IMR-90 (cell line): Measurements from ENCODE around the gene STX8. TPM values are rescaled to one million over a fixed set of nuclear protein-coding genes. Genes with fewer than 3 reads are reported as not detected.
A peak's percentile ranks its signal among the peaks of the same experiment; 100 is the strongest.

ENCODE experiments used
- ATAC-seq: fragments of 200-7000 bp; cut with Tn5 transposase; 2 replicates; pipeline ENCODE4 v1.9.1; 2020; ENCODE audit warnings: low read depth, mild to moderate bottlenecking, moderate library complexity
- BruUV-seq: library from RNA; stranded (reverse); fragments of 400-500 nt; replicated peaks from 2 replicates; lab custom pipeline; 2021; lab: Mats Ljungman, UMichigan
- CTCF ChIA-PET: fragments of 300-600 bp; formaldehyde crosslinking; extraction: SDS; loops from one replicate; lab custom pipeline; 2021; ENCODE audit warnings: antibody characterized with exemption; lab: Yijun Ruan, JAX
- POLR2A ChIA-PET: fragments of 300-600 bp; sonication (Branson Sonifier 250); formaldehyde crosslinking; loops from one replicate; lab custom pipeline; 2022; ENCODE audit warnings: antibody characterized with exemption; ENCODE audit not compliant: unreplicated experiment; lab: Charles Lee
- DNase-seq: peaks from one replicate; pipeline ENCODE4 v3.0.0; 2013
- H2AFZ ChIP-seq: replicated peaks from 2 replicates; pipeline ENCODE3; 2013; ENCODE audit warnings: low read length, mild to moderate bottlenecking; ENCODE audit not compliant: poor library complexity
- H2AK5ac ChIP-seq: 2 replicates; pipeline ENCODE4 v1.6.1; 2013; ENCODE audit warnings: low read depth, low read length, inconsistent platforms
- H2AK9ac ChIP-seq: replicated peaks from 2 replicates; pipeline ENCODE3; 2013; ENCODE audit warnings: mild to moderate bottlenecking, low read depth, low read length, moderate library complexity; ENCODE audit not compliant: poor library complexity
- H2BK120ac ChIP-seq: 2 replicates; pipeline ENCODE4 v1.6.1; 2013; ENCODE audit warnings: low read depth, low read length, inconsistent platforms
- H2BK15ac ChIP-seq: 3 replicates; pipeline ENCODE4 v1.6.1; 2013; ENCODE audit warnings: low read depth, low read length, inconsistent platforms
- H2BK20ac ChIP-seq: 2 replicates; pipeline ENCODE4 v1.6.1; 2013; ENCODE audit warnings: low read depth, mild to moderate bottlenecking, inconsistent platforms, low read length, moderate library complexity
- H2BK5ac ChIP-seq: 2 replicates; pipeline ENCODE4 v1.6.1; 2013; ENCODE audit warnings: mild to moderate bottlenecking, low read depth, low read length, inconsistent platforms; ENCODE audit not compliant: poor library complexity, severe bottlenecking
- H3K14ac ChIP-seq: replicated peaks from 2 replicates; pipeline ENCODE4 v1.6.1; 2013; ENCODE audit warnings: low read depth, low read length, inconsistent platforms
- H3K18ac ChIP-seq: 2 replicates; pipeline ENCODE4 v1.6.1; 2013; ENCODE audit warnings: low read depth, low read length, control low read depth
- H3K23ac ChIP-seq: 2 replicates; pipeline ENCODE4 v1.6.1; 2013; ENCODE audit warnings: low read depth, low read length, inconsistent platforms
- H3K27ac ChIP-seq: 2 replicates; pipeline ENCODE4 v1.5.1; 2013; ENCODE audit warnings: mild to moderate bottlenecking, control low read depth, low read length; ENCODE audit not compliant: insufficient read depth
- H3K27me3 ChIP-seq: 2 replicates; pipeline ENCODE4 v1.6.1; 2013; ENCODE audit warnings: low read length; ENCODE audit not compliant: control insufficient read depth, insufficient read depth
- H3K36me3 ChIP-seq: 2 replicates; pipeline ENCODE4 v1.6.1; 2013; ENCODE audit warnings: low read length, mixed read lengths; ENCODE audit not compliant: control insufficient read depth, insufficient read depth
- H3K4ac ChIP-seq: 2 replicates; pipeline ENCODE4 v1.6.1; 2013; ENCODE audit warnings: low read depth, low read length, inconsistent platforms
- H3K4me1 ChIP-seq: 2 replicates; pipeline ENCODE4 v1.6.1; 2013; ENCODE audit warnings: low read length, mixed read lengths; ENCODE audit not compliant: control insufficient read depth, insufficient read depth
- H3K4me2 ChIP-seq: 2 replicates; pipeline ENCODE4 v1.6.1; 2013; ENCODE audit warnings: low read depth, mild to moderate bottlenecking, control low read depth, low read length, moderate library complexity
- H3K4me3 ChIP-seq: 2 replicates; pipeline ENCODE4 v1.5.1; 2013; ENCODE audit warnings: low read depth, mild to moderate bottlenecking, control low read depth, low read length, moderate library complexity; ENCODE audit not compliant: insufficient read depth
- H3K56ac ChIP-seq: 2 replicates; pipeline ENCODE4 v1.6.1; 2013; ENCODE audit warnings: low read length, inconsistent platforms; ENCODE audit not compliant: insufficient read depth; ENCODE audit errors: extremely low read depth
- H3K79me1 ChIP-seq, 2 experiments: 2 replicates each; pipeline ENCODE4 v1.6.1; 2013; ENCODE audit warnings: low read length in 2 of 2, inconsistent platforms in 1 of 2, low read depth in 1 of 2
- H3K9ac ChIP-seq: 2 replicates; pipeline ENCODE4 v1.6.1; 2013; ENCODE audit warnings: low read depth, low read length, control low read depth
- H3K9me1 ChIP-seq: 2 replicates; pipeline ENCODE4 v1.6.1; 2013; ENCODE audit warnings: low read length, inconsistent platforms; ENCODE audit not compliant: insufficient read depth
- H3K9me3 ChIP-seq: 2 replicates; pipeline ENCODE4 v1.6.1; 2013; ENCODE audit warnings: low read length; ENCODE audit not compliant: control insufficient read depth, insufficient read depth
- H4K20me1 ChIP-seq: 2 replicates; pipeline ENCODE4 v1.6.1; 2013; ENCODE audit warnings: low read length, inconsistent platforms; ENCODE audit not compliant: insufficient read depth
- H4K5ac ChIP-seq: 2 replicates; pipeline ENCODE4 v1.6.1; 2013; ENCODE audit warnings: mild to moderate bottlenecking, low read depth, low read length, control low read depth
- H4K8ac ChIP-seq, 2 experiments: 2 replicates each; pipeline ENCODE4 v1.6.1; 2013; ENCODE audit warnings: low read depth in 2 of 2, low read length in 2 of 2, control low read depth in 1 of 2, inconsistent platforms in 1 of 2
- H4K91ac ChIP-seq: 2 replicates; pipeline ENCODE4 v1.6.1; 2013; ENCODE audit warnings: low read depth, low read length, inconsistent platforms; ENCODE audit not compliant: insufficient read depth
- BHLHE40 ChIP-seq: fragments of 150-350 bp; IDR thresholded peaks from 2 replicates; pipeline ENCODE4 v1.6.1; 2016; ENCODE audit warnings: mild to moderate bottlenecking, low read depth, low read length
- ELK1 ChIP-seq: fragments of 150-350 bp; IDR thresholded peaks from 2 replicates; pipeline ENCODE4 v1.6.1; 2016; ENCODE audit warnings: low read depth, mild to moderate bottlenecking, low read length, moderate library complexity, borderline replicate concordance
- FOS ChIP-seq: fragments of 150-350 bp; IDR thresholded peaks from 2 replicates; pipeline ENCODE4 v1.6.1; 2016; ENCODE audit warnings: low read depth, low read length
- MAFK ChIP-seq: IDR thresholded peaks from 2 replicates; pipeline ENCODE4 v1.6.1; 2012; ENCODE audit warnings: low read depth, low read length, improper control_type of control experiment
- MXI1 ChIP-seq: IDR thresholded peaks from 2 replicates; pipeline ENCODE4 v1.6.1; 2012; ENCODE audit warnings: low read depth, mild to moderate bottlenecking, low read length, moderate library complexity, borderline replicate concordance
- NFE2L2 ChIP-seq: fragments of 150-350 bp; IDR thresholded peaks from 2 replicates; pipeline ENCODE4 v1.6.1; 2016; ENCODE audit warnings: low read depth, mild to moderate bottlenecking, low read length
- RAD21 ChIP-seq: IDR thresholded peaks from 2 replicates; pipeline ENCODE4 v1.6.1; 2012; ENCODE audit warnings: low read length, improper control_type of control experiment
- RCOR1 ChIP-seq: IDR thresholded peaks from 2 replicates; pipeline ENCODE4 v1.6.1; 2012; ENCODE audit warnings: mild to moderate bottlenecking, low read length, improper control_type of control experiment; ENCODE audit not compliant: insufficient replicate concordance
- RFX5 ChIP-seq: IDR thresholded peaks from 2 replicates; pipeline ENCODE4 v1.8.0; 2012; ENCODE audit warnings: low read depth, mild to moderate bottlenecking, low read length, moderate library complexity
- WGBS, 2 experiments: methylation state at CpG; one replicate each; pipeline versions ENCODE4 v1.1.5 to v1.1.7; 2013; ENCODE audit warnings: missing lambda C conversion rate in 2 of 2; ENCODE audit not compliant: insufficient read length in 1 of 2; ENCODE audit errors: extremely low coverage in 2 of 2; 5-methylcytosine and 5-hydroxymethylcytosine counted together
- dilution Hi-C: fragments of 300-500 bp; cut with HindIII; formaldehyde crosslinking; loops from one replicate; pipeline ENCODE4 v1.14.3; 2018; ENCODE audit warnings: low sequenced_read_pairs; ENCODE audit not compliant: unreplicated experiment
- in situ Hi-C: fragments of 300-500 bp; cut with MboI; formaldehyde crosslinking; loops from 3 replicates; pipeline ENCODE4 v1.14.3; 2019; ENCODE audit warnings: low sequenced_read_pairs, inconsistent platforms, mixed read lengths
- intact Hi-C: fragments of 100-400 bp; cut with micrococcal nuclease; formaldehyde crosslinking; loops from 2 replicates; pipeline ENCODE4 v1.10.0; 2022
- polyA plus RNA-seq, 3 experiments: library from polyadenylated mRNA; depleted of rRNA; stranded (reverse); fragments of >200 nt; gene quantifications; 2 replicates each; pipeline ENCODE4 v1.2.3, GENCODE V29; 2012; ENCODE audit warnings: low replicate concordance in 1 of 3
- total RNA-seq: library from RNA; depleted of rRNA; stranded (reverse); fragments of >200 nt; gene quantifications from 2 replicates; pipeline ENCODE4 v1.2.3, GENCODE V29; 2012

The STX8 gene
- total and polyA plus RNA-seq, 2 of the 4 experiments (the other 2 are of a cell fraction) = 26.5 to 47.0 TPM

- H2BK20ac ChIP-seq = no peak overlapping the region
- no peaks in the 10 kb centered on the region for H3K4me1 ChIP-seq
- no peak overlapping the region for H2AK5ac ChIP-seq
- BruUV-seq = no TSS peak
- H3K27ac ChIP-seq = no peak overlapping the region
- H3K9me3 ChIP-seq = peaks cover 10% of the 10 kb centered on the region
- H2BK15ac ChIP-seq = no peak overlapping the region
- 82% methylated on average over 5 of the region's 10 CpGs; no CpG with 5 or more reads in 1 of the 2 experiments for WGBS, 2 experiments
- ChIA-PET CTCF (interaction anchor here (0.6 kb wide), 1 partner anchor 8 kb away, joined by 3 read pairs; no protein-coding TSS in a partner anchor), POLR2A (no interaction called here)
- no peak overlapping the region for H3K23ac ChIP-seq
- no peak overlapping the region for H2AK9ac ChIP-seq
- no peak overlapping the region for H2AFZ ChIP-seq
- H3K56ac ChIP-seq = no peak overlapping the region
- no peak overlapping the region for H3K4me2 ChIP-seq
- H3K18ac ChIP-seq = no peak overlapping the region
- no peak overlapping the region for H3K14ac ChIP-seq
- H3K9ac ChIP-seq = no peak overlapping the region
- dilution Hi-C loops = loop anchor here (25.0 kb wide), 1 partner anchor 92 kb away; no protein-coding TSS in a partner anchor
- H3K79me1 ChIP-seq = no peaks in the 10 kb centered on the region
- no peak overlapping the region for H2BK120ac ChIP-seq
- H4K5ac ChIP-seq = no peak overlapping the region
- H2BK5ac ChIP-seq = no peak overlapping the region
- TF ChIP-seq RAD21 (no peak), RFX5 (no peak), NFE2L2 (no peak), ELK1 (no peak), MXI1 (no peak), FOS (no peak), BHLHE40 (no peak), RCOR1 (no peak), MAFK (no peak)
- no peak overlapping the region for H3K4me3 ChIP-seq
- H3K4ac ChIP-seq = no peak overlapping the region
- DNase-seq (peak; percentile 26), ATAC-seq (peak; percentile 35; the same call in 1 of the 2 replicates)
- no peaks in the 10 kb centered on the region for H3K27me3 ChIP-seq
- in situ Hi-C loops = no loop called here
- H4K91ac ChIP-seq = no peak overlapping the region
- H3K36me3 ChIP-seq = no peaks in the 10 kb centered on the region
- no peaks in the 10 kb centered on the region; the same call in 1 of the 2 replicates for H3K9me1 ChIP-seq
- H4K20me1 ChIP-seq = no peaks in the 10 kb centered on the region
- intact Hi-C loops = no loop called here
- H4K8ac ChIP-seq = no peak overlapping the region
Measured at GRCh38 chr17:9419932-9420453, 155.6 kb downstream of the STX8 start.
